BLaER1 (cell line): ENCODE measurements around the gene GPR162.
A peak's percentile ranks its signal among the peaks of the same experiment; 100 is the strongest.

ENCODE experiments used
- H3K27ac ChIP-seq: shearing (Covaris generic); formaldehyde crosslinking; 2 replicates; pipeline ENCODE4 v1.8.1; 2022
- H3K27me3 ChIP-seq: shearing (Covaris generic); formaldehyde crosslinking; 2 replicates; pipeline ENCODE4 v1.8.1; 2022
- H3K36me3 ChIP-seq: shearing (Covaris generic); formaldehyde crosslinking; 2 replicates; pipeline ENCODE4 v1.8.1; 2022
- H3K4me1 ChIP-seq: shearing (Covaris generic); formaldehyde crosslinking; 2 replicates; pipeline ENCODE4 v1.8.1; 2022
- H3K4me2 ChIP-seq: shearing (Covaris generic); formaldehyde crosslinking; 2 replicates; pipeline ENCODE4 v1.8.1; 2022
- H3K4me3 ChIP-seq: shearing (Covaris generic); formaldehyde crosslinking; 2 replicates; pipeline ENCODE4 v1.8.1; 2022
- H3K9ac ChIP-seq: shearing (Covaris generic); formaldehyde crosslinking; 2 replicates; pipeline ENCODE4 v1.8.1; 2022
- H3K9me3 ChIP-seq: shearing (Covaris generic); formaldehyde crosslinking; 2 replicates; pipeline ENCODE4 v1.8.1; 2022
- H4K20me1 ChIP-seq: shearing (Covaris generic); formaldehyde crosslinking; 2 replicates; pipeline ENCODE4 v1.8.1; 2022
- Cebpa-rat ChIP-seq: shearing (Covaris generic); IDR thresholded peaks from 2 replicates; pipeline ENCODE4 v1.8.1; 2022

GPR162 gene

DNA sequence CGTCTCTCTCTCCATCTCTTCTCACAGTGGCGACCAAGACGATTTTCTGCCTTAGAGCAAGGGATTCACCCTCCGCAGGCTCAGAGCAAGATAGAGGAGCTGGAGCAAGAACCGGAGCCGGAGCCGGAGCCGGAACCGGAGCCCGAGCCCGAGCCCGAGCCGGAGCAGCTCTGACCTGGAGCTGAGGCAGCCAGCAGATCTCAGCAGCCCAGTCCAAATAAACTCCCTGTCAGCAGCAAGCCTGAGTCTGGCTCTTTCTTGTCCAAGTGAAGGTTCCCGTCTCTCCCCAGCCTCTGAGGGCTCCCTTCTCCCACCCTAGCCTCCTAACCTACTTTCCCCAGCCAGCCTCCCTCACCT lies 43.4 kb upstream of the GPR162 start:
- Histone ChIP-seq H3K4me2 (peak overlapping the region; percentile 86), H3K36me3 (no peaks in the 10 kb centered on the region), H3K9ac (no peak overlapping the region), H3K4me1 (peaks cover 54% of the 10 kb centered on the region), H3K9me3 (no peaks in the 10 kb centered on the region), H3K27ac (no peak overlapping the region), H4K20me1 (peaks cover 29% of the 10 kb centered on the region; the same call in 1 of the 2 replicates), H3K27me3 (peaks cover 89% of the 10 kb centered on the region), H3K4me3 (peak overlapping the region; percentile 60)
- no peak for TF ChIP-seq Cebpa-rat

GRCh38 chr12:6778574-6779550 lies 42.8 kb upstream of the GPR162 start:
- H3K9me3 ChIP-seq: no peaks in the 10 kb centered on the region
- no peak overlapping the region for H3K27ac ChIP-seq
- peak overlapping the region; percentile 60 for H3K4me3 ChIP-seq
- peak overlapping the region; percentile 86 for H3K4me2 ChIP-seq
- peaks cover 89% of the 10 kb centered on the region for H3K27me3 ChIP-seq
- H3K4me1 ChIP-seq: peaks cover 60% of the 10 kb centered on the region
- H4K20me1 ChIP-seq: peaks cover 29% of the 10 kb centered on the region; the same call in 1 of the 2 replicates
- TF ChIP-seq Cebpa-rat: no peak
- H3K9ac ChIP-seq: no peak overlapping the region
- no peaks in the 10 kb centered on the region for H3K36me3 ChIP-seq

GRCh38 chr12:6779708-6780432 lies 41.8 kb upstream of the GPR162 start:
- H3K9ac ChIP-seq: no peak overlapping the region
- peak overlapping the region; percentile 86; the same call in 1 of the 2 replicates for H3K4me2 ChIP-seq
- no peaks in the 10 kb centered on the region for H3K9me3 ChIP-seq
- peaks cover 22% of the 10 kb centered on the region; the same call in 1 of the 2 replicates for H4K20me1 ChIP-seq
- H3K4me1 ChIP-seq: peaks cover 70% of the 10 kb centered on the region
- H3K27me3 ChIP-seq: peaks cover 89% of the 10 kb centered on the region
- no peaks in the 10 kb centered on the region for H3K36me3 ChIP-seq
- H3K4me3 ChIP-seq: no peak overlapping the region
- no peak for TF ChIP-seq Cebpa-rat
- no peak overlapping the region for H3K27ac ChIP-seq

DNA sequence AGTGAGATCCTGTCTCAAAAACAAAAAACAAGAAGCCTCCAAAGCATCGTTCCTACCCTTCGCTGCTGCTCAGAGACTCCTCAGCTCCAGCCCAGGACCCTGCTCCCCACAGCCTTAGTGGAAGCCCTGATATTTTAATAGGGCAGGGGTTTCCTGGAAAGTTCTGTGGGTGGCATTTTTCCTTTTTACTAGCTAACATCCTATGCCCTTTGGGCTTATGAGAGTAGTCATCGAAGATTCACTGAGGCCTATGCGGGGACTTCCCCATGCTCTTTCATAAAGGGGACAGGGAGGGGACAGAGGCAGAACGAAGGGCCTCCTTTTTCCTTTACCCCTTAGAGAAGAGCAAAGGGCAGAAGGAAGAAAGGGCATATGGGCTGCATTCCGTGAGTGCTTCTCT lies 41.0 kb upstream of the GPR162 start:
- Histone ChIP-seq H3K4me3 (no peak overlapping the region), H3K27ac (no peak overlapping the region), H3K9me3 (no peaks in the 10 kb centered on the region), H3K36me3 (no peaks in the 10 kb centered on the region), H4K20me1 (peaks cover 21% of the 10 kb centered on the region; the same call in 1 of the 2 replicates), H3K4me1 (peaks cover 73% of the 10 kb centered on the region), H3K27me3 (peaks cover 89% of the 10 kb centered on the region), H3K4me2 (peak overlapping the region; percentile 17; the same call in 1 of the 2 replicates), H3K9ac (no peak overlapping the region)
- no peak for TF ChIP-seq Cebpa-rat

- H3K9ac ChIP-seq: peak overlapping the region; percentile 12; the same call in 1 of the 2 replicates
- peak overlapping the region; percentile 36; the same call in 1 of the 2 replicates for H3K27ac ChIP-seq
- H3K9me3 ChIP-seq: no peaks in the 10 kb centered on the region
- peaks cover 76% of the 10 kb centered on the region for H3K4me1 ChIP-seq
- no peak for TF ChIP-seq Cebpa-rat
- H3K27me3 ChIP-seq: peaks cover 86% of the 10 kb centered on the region
- peaks cover 21% of the 10 kb centered on the region; the same call in 1 of the 2 replicates for H4K20me1 ChIP-seq
- peak overlapping the region; percentile 76; the same call in 1 of the 2 replicates for H3K4me2 ChIP-seq
- H3K4me3 ChIP-seq: no peak overlapping the region; the same call in 1 of the 2 replicates
- H3K36me3 ChIP-seq: no peaks in the 10 kb centered on the region
These were observed 39.5 kb upstream of the GPR162 start for GRCh38 chr12:6782119-6782518.

GRCh38 chr12:6782850-6783566 lies 38.6 kb upstream of the GPR162 start:
- Histone ChIP-seq H3K4me1 (peaks cover 73% of the 10 kb centered on the region), H3K27me3 (peaks cover 86% of the 10 kb centered on the region), H3K4me3 (no peak overlapping the region; the same call in 1 of the 2 replicates), H3K4me2 (peak overlapping the region; percentile 76), H3K27ac (peak overlapping the region; percentile 36; the same call in 1 of the 2 replicates), H3K9me3 (no peaks in the 10 kb centered on the region), H4K20me1 (peaks cover 16% of the 10 kb centered on the region; the same call in 1 of the 2 replicates), H3K9ac (peak overlapping the region; percentile 40; the same call in 1 of the 2 replicates), H3K36me3 (no peaks in the 10 kb centered on the region)
- no peak for TF ChIP-seq Cebpa-rat

- H3K9me3 ChIP-seq: no peaks in the 10 kb centered on the region
- H3K9ac ChIP-seq: no peak overlapping the region
- no peak overlapping the region for H3K4me3 ChIP-seq
- H3K4me1 ChIP-seq: peaks cover 65% of the 10 kb centered on the region
- H3K27ac ChIP-seq: no peak overlapping the region; the same call in 1 of the 2 replicates
- TF ChIP-seq Cebpa-rat: no peak
- no peaks in the 10 kb centered on the region for H3K36me3 ChIP-seq
- H4K20me1 ChIP-seq: peaks cover 14% of the 10 kb centered on the region; the same call in 1 of the 2 replicates
- H3K27me3 ChIP-seq: peaks cover 85% of the 10 kb centered on the region
- peak overlapping the region; percentile 76 for H3K4me2 ChIP-seq
These were observed 37.8 kb upstream of the GPR162 start for GRCh38 chr12:6783828-6784227.

GRCh38 chr12:6784296-6784695 lies 37.3 kb upstream of the GPR162 start:
- H3K27me3 ChIP-seq: peaks cover 90% of the 10 kb centered on the region
- peaks cover 19% of the 10 kb centered on the region; the same call in 1 of the 2 replicates for H4K20me1 ChIP-seq
- H3K9ac ChIP-seq: no peak overlapping the region
- peak overlapping the region; percentile 76 for H3K4me2 ChIP-seq
- TF ChIP-seq Cebpa-rat: no peak
- no peak overlapping the region for H3K4me3 ChIP-seq
- peaks cover 64% of the 10 kb centered on the region for H3K4me1 ChIP-seq
- H3K27ac ChIP-seq: no peak overlapping the region
- H3K36me3 ChIP-seq: no peaks in the 10 kb centered on the region
- H3K9me3 ChIP-seq: no peaks in the 10 kb centered on the region

- Histone ChIP-seq H3K9me3 (no peaks in the 10 kb centered on the region), H4K20me1 (peaks cover 23% of the 10 kb centered on the region; the same call in 1 of the 2 replicates), H3K27me3 (peaks cover 91% of the 10 kb centered on the region), H3K27ac (no peak overlapping the region), H3K4me3 (no peak overlapping the region), H3K4me1 (peaks cover 64% of the 10 kb centered on the region), H3K4me2 (peak overlapping the region; percentile 76), H3K36me3 (no peaks in the 10 kb centered on the region), H3K9ac (no peak overlapping the region)
- TF ChIP-seq Cebpa-rat: no peak
These were observed 36.9 kb upstream of the GPR162 start for GRCh38 chr12:6784761-6785160.
